Measurements from ENCODE around the gene MUC13. TPM values are rescaled to one million over a fixed set of nuclear protein-coding genes. Genes with fewer than 3 reads are reported as not detected.
A peak's percentile ranks its signal among the peaks of the same experiment; 100 is the strongest.

Gene MUC13
- total and polyA plus RNA-seq, 8 donors = under 0.01 to 16.5 (median 8.7) TPM

DNA sequence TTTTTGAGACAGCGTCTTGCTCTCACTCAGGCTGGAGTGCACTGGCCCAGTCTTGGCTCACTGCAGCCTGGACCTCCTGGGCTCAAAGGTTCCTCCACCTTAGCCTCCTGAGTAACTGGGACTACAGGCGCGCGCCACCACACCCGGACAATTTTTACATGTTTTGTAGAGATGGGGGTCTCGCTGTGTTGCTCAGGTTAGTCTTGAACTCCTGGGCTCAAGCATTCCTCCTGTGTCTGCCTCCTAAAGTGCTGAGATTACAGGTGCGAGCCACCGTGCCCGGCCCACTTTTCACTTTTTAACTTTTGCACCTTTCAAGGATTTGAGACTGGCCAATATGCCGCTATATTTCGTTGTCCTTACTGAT is 46.6 kb downstream of the MUC13 start:
- Histone ChIP-seq H3K9me3 (no peaks in the 10 kb centered on the region), H3K4me1 (peaks cover 10 to 50% (median 25%) of the 10 kb centered on the region in 4 donors), H3K27me3 (peaks cover 0 to 19% (median 4%) of the 10 kb centered on the region in 3 donors), H3K4me3 (peak overlapping the region; percentile 64 to 78 (median 73)), H3K36me3 (no peaks in the 10 kb centered on the region), H3K27ac (peak overlapping the region in 3 of 5 donors; percentile 92 to 93 (median 92))
- TF ChIP-seq EP300 (IDR thresholded peaks at IDR 0.05) (no peak), POLR2A (IDR thresholded peaks at IDR 0.05) (no peak), POLR2AphosphoS5 (IDR thresholded peaks at IDR 0.05) (no peak)
- TF ChIP-seq, protein P1, sequence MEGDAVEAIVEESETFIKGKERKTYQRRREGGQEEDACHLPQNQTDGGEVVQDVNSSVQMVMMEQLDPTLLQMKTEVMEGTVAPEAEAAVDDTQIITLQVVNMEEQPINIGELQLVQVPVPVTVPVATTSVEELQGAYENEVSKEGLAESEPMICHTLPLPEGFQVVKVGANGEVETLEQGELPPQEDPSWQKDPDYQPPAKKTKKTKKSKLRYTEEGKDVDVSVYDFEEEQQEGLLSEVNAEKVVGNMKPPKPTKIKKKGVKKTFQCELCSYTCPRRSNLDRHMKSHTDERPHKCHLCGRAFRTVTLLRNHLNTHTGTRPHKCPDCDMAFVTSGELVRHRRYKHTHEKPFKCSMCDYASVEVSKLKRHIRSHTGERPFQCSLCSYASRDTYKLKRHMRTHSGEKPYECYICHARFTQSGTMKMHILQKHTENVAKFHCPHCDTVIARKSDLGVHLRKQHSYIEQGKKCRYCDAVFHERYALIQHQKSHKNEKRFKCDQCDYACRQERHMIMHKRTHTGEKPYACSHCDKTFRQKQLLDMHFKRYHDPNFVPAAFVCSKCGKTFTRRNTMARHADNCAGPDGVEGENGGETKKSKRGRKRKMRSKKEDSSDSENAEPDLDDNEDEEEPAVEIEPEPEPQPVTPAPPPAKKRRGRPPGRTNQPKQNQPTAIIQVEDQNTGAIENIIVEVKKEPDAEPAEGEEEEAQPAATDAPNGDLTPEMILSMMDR (IDR thresholded peaks at IDR 0.05) = no peak
- no peak for DNase-seq
- WGBS, 5 donors = 86 to 90% (median 89%) methylated on average over 11 of the region's 11 CpGs
- intact Hi-C loops (cut with DNase I; ENCODE audit: low total_unique reads) = loop anchor here (5.0 kb wide), 1 partner anchor 106 kb away; no protein-coding TSS in a partner anchor

DNA sequence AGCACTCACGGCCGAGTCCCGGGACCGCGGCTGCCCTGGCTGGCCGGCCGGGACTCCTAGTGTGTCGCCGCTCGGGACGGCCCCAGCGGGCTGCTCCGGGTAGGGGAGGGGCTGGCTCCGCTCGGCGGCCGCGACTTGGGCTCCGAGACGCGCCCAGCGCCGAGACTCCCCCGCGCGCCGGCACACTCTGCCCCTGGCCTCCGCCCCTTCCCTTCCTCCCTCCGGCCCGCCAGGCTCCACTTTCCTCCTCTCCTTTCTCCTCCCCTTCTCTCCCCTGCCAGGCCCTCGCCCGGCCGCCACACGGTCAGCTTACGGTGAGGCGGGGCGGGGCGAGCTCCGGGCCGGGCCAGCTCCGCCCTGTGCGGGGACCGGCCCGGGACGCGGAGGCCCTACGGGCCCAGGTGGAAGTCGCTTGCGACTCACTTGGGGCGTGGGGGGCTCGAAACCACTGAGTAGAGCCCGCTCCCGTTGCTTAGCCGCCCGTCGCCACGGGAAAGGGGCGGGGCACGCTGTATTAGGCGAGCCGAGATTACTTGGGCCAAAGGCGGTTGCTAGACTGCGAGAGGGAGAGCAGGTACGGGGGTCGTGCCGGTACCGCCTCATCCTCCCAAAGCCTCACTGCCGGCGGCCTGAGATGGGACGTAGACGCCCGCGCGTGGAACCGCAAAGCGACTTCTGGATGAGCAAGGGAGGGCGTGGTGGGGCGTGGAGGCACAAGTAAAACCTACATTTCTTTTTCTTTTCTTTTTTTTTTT is 47.2 kb downstream of the MUC13 start, which contains the start of gene ITGB5:
TSS of gene ITGB5 (minus strand) at position 189 of the 755 bp plus-strand sequence. CDS start 365 bp downstream, outside the sequence.
- H3K4me1 ChIP-seq = peaks cover 10 to 52% (median 25%) of the 10 kb centered on the region in 4 donors
- no peak for TF ChIP-seq EP300 (IDR thresholded peaks at IDR 0.05)
- TF ChIP-seq, protein P1 (IDR thresholded peaks at IDR 0.05) = no peak
- no peak for TF ChIP-seq POLR2A (IDR thresholded peaks at IDR 0.05)
- peak; percentile 31 to 78 (median 76) for TF ChIP-seq POLR2AphosphoS5 (IDR thresholded peaks at IDR 0.05)
- peak within 1 kb of the TSS; percentile 89 to 93 (median 92) for H3K27ac ChIP-seq
- H3K4me3 ChIP-seq = peak within 1 kb of the TSS; percentile 64 to 78 (median 73)
- peak; percentile 83 to 90 for DNase-seq
- peaks cover 0 to 19% (median 4%) of the 10 kb centered on the region in 3 donors for H3K27me3 ChIP-seq
- WGBS, 5 donors = 1 to 4% (median 2%) methylated on average over 37 to 78 of the region's 78 CpGs
- intact Hi-C loops (cut with DNase I; ENCODE audit: low total_unique reads) = loop anchor here (5.0 kb wide), 1 partner anchor 105 kb away; no protein-coding TSS in a partner anchor
- no peaks in the 10 kb centered on the region for H3K36me3 ChIP-seq
- H3K9me3 ChIP-seq = no peaks in the 10 kb centered on the region

DNA sequence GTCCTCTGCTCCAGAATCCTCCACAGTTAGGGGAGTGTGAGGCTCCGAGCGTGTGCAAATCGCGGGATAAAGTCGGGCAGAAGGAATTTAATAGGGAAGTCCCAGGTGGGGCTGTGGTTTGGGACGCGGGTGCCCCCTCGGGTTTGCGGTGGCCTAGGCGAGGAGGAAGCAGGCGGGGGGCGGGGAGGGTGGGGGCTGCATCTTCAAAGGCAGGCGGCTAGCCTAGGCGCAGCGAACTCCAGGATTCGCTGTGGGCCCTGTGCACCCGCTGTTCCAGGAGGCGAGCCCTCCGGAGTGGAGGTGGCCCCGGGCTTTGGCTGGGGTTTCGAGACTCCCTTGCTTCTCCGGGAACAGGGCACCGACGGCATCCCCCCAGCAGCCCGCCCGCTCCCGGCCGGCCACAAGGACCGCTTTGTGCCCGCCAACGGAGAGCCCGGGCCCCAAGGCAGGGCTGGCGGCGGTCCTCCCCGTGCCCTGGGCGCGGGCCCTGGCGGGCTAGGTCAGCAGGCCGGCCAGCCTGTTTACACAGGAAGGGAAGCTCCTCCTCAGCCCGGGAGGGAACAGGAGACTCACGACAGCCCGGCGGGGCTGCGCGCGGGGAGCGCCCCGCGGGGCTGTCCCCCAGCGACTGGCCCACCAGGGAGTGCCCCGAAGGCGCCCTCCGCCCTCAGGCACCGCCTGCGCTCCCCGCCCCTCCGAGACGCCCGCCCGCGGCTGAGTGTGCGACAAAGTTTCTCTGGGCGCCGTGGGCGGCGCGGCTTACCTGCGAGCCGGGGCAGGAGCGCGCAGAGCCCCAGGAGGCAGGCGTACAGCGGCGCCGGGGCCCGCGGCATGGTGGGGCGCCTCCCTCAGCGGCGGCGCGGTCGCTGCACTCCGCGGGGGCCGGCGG is 48.1 kb downstream of the MUC13 start:
- peaks cover 10 to 52% (median 26%) of the 10 kb centered on the region in 4 donors for H3K4me1 ChIP-seq
- TF ChIP-seq, protein P1 (IDR thresholded peaks at IDR 0.05) = peak in 1 of 7 experiments; percentile 10
- TF ChIP-seq EP300 (IDR thresholded peaks at IDR 0.05) (no peak), POLR2AphosphoS5 (IDR thresholded peaks at IDR 0.05) (peak in 2 of 3 donors; percentile 57 to 69), POLR2A (IDR thresholded peaks at IDR 0.05) (peak in 1 of 4 donors; percentile 17)
- WGBS, 5 donors = 1 to 2% (median 1%) methylated on average over 35 to 87 of the region's 87 CpGs; no CpG with 5 or more reads in 1 of the 5 donors
- H3K27me3 ChIP-seq = peaks cover 0 to 19% (median 4%) of the 10 kb centered on the region in 3 donors
- H3K27ac ChIP-seq = peak overlapping the region; percentile 89 to 93 (median 92)
- intact Hi-C loops (cut with DNase I; ENCODE audit: low total_unique reads) = loop anchor here (5.0 kb wide), 1 partner anchor 104 kb away; no protein-coding TSS in a partner anchor
- H3K9me3 ChIP-seq = no peaks in the 10 kb centered on the region
- no peaks in the 10 kb centered on the region for H3K36me3 ChIP-seq
- peak overlapping the region; percentile 64 to 78 (median 73) for H3K4me3 ChIP-seq
- DNase-seq = peak; percentile 71 to 80

Measured in stomach (tissue), 9 donors.